Cortex of kidney (tissue), 1 donor: ENCODE measurements around the gene NFE2L3.
"Not testable (repeated sequence)": the region's sequence is repeated elsewhere in the genome, so short reads cannot be mapped to it uniquely, and the experiment has no call there.

Experiments
- DNase-seq: peaks from one replicate; lab custom pipeline; 2025; lab: John Stamatoyannopoulos, UW

Gene NFE2L3

DNA sequence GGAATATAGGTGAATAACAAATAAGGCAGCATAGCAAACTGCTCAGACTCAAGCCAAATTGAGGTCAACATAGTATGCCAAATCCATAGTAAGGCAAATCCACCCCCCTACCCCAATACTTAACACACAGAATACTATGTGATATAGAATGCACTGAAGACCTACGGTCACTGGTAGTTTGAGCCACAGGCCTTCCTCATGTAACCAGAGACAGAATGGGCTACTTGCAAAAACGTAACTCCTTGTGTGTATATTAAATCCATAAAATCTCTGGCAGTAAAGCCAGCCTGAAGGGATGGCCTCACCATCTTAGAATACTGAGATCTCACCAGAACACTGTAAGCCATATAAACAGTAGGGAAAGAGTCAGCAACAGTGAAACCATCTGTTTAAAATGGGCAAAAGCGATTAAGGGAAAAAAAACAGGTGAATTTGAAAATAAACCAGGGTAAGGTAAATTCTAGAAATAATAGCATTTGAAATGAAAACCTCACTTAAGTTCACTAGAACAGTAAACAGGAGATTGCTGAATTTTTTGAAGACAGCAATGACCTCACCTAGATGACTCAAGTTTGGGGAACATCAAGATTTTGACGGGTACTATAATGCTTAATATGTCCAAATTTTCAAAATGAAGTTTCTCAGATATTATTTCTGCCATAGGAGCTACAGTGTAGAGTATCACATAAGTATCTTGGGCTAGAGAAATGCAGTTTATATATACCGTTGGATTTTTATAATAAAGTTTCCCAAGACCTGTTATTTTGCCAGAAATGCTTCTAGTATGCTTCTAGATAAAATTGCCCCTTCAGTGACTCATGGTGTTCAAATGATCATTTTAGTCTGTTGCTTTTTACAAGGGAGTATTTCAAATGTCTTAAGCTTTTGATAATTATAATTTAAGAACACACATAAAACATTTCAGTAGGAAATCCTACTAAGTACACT is 34.6 kb downstream of the NFE2L3 start:
- no peak for DNase-seq

DNA sequence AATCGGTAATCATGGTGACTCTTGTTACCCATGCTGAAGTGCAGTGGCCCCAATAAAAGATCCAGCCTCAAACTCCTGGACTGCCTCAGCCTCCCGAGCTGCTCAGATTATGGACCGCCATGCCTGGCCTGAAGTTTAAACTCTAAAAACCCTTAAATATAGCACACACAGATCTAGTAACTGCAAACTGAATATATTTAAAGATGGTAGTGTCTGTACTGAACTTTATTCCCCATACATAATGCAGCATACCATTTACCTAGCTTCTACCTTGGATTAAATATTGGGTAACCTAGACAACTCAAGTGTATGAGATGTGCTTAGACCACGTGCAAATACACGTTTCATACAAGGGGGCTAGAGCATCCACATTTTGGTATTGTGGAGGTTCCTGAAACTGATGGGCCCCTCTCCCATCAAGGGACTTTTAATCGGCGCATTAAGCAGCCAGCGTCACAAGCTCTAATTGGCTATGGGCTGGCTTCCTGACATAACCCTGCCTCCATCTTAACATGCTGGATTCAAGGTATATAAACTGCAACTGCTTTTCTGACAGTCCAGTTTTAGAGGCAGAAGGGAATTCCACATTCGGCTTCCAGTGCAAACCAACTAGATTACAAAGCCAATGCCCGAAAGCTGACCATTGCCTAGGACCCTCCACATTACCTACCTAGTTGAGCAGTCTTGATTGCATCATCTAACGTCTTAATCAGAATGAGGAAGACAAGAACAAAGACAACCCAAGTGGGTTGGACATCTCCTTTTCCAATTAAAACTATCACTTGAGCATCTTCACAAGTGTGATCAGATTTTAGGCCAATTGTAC is 35.6 kb downstream of the NFE2L3 start:
- DNase-seq = no peak

DNA sequence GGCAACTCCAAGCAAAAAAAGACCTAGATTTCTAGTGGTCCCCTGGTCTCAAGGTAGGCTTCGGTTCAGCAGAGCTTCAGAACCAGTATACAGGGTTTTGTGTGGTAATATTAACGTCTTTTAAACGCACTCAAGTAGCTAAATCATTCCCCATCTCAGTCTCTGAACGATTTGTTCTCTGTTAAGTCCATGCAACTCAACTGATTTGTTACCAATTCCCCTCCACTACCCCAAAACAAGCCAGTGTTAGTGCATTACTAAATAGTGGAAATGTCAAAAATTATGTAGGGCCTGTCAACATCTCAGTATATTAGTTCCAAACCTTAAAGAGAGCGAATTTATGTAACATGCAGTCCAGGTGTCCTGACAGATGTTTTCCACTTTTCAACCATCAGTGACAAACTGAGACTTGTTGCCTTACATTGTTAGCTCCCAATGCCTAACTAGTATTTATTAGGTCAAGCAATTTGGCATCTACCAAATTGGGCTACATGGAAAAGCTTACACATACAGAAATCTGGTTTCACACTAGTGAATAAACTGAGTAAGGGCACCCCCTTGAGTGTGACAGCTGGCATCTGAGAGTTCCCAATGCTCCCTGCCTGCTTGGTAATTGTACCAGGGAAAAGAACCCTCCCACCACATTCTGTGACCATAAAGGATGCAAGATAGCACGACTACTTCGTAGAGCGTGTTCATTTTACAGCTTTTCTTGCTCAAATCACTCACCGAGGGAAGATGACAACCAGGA is 36.4 kb downstream of the NFE2L3 start:
- DNase-seq = no peak

DNA sequence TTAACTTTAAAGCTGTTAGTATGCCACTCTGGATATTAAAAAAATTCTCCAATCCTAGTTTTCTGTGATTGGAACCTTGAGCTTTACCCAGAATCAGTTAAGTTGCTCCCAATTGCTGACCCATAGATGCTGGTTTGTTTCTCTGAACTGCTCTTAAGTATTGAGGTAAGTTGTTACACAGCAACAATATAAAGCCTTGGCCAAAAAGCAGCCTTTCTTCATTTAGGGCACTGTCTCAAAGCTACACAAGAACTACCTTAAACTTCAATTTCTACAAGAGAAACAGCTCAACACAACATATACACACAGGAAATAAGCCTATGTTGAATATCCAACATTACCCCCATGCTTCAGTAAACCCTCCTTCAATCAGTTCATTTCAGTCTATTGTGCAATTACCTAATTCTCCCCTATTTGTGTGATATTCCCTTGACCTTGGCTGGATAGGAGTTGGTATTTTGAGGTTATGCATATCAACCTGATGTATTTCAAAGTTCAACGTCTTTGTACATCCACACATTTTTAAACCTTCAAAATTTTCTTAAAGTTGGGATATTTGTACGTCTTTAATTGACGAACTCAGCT is 37.1 kb downstream of the NFE2L3 start:
- DNase-seq = no peak

- no peak for DNase-seq
Observed at GRCh38 chr7:26189697-26190096, 37.7 kb downstream of the NFE2L3 start.

DNA sequence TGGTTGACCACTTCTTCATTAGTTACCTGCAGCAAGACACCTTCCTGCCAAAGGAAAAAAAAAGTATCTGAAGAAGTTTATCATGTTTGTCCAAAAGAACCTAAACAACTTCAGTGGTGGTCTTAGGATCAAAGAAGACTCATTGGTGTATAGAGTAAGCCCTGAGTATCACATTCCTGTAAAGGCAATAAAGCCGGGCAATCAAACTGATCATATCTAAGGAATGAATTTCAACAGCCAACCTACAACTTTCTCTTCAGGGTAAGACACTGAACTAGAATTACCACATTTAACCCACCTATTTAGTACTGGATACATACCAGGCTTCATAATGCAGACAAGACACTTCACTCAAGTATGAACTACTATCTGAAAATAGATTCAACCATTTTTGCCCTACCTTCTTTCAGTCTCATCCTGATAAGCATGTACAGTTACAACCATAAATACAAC is 38.4 kb downstream of the NFE2L3 start:
- DNase-seq = no peak

DNA sequence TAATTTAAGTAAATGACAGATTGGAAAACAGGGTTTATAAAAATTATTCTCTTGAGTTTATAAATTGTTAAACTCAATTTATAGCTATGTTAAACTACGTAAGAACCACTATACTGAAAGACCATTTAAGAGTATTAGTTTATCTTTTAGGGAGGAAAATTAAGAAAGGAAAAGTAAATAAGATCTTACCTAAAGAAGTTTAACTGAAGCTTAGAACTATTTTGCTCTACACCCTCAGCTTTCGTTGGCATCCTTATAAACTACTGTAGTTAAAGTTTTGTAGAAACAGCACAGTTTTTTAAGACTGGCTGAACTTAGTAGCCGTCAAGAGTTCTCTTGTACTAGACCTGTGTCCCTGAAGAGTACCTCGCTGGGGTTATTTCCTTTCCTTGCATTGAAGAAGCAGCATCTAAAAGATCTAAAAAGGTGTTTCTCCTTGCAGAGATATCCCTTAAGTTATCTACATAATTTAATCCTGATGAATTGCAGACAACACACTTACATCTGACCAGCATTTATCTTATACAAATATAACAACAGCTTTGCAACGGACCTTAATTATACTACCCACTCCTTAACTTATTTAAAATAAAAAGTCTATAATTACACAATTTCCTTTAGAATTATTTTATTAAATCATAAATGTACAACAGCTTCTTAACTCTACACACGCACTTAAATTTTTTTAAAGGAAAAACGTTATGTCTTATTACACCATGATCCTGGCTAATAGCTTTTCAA is 39.4 kb downstream of the NFE2L3 start:
- no peak for DNase-seq

- DNase-seq = no peak
Observed at GRCh38 chr7:26191974-26192479, 40.0 kb downstream of the NFE2L3 start.

DNA sequence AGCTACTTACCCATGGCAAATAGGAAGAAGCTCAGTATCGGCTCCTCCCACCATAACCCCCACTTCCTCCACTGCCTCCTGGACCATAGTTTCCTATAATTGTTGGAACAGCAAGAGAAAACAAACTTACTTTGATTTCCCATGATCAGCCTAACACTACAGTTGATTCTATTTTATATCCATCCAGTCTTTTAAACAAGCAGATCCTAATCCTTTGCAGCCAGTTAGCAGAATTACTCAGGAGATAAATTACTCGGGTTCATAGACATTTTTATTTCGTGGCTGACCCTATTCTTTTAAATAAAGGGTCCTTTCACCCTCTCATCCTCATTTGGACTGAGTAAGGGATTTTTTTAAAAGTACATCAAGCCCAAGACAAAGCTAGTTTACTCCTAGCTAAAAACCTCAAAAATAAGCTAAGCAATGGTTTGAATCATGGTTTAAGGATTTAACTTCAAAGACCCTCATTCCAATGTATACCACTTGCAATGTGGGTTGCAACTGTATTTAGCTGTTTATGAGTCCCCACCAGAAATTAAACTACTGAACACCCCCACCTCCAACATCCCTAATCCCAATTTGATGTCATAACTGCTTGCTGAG is 40.6 kb downstream of the NFE2L3 start:
- DNase-seq = no peak

DNA sequence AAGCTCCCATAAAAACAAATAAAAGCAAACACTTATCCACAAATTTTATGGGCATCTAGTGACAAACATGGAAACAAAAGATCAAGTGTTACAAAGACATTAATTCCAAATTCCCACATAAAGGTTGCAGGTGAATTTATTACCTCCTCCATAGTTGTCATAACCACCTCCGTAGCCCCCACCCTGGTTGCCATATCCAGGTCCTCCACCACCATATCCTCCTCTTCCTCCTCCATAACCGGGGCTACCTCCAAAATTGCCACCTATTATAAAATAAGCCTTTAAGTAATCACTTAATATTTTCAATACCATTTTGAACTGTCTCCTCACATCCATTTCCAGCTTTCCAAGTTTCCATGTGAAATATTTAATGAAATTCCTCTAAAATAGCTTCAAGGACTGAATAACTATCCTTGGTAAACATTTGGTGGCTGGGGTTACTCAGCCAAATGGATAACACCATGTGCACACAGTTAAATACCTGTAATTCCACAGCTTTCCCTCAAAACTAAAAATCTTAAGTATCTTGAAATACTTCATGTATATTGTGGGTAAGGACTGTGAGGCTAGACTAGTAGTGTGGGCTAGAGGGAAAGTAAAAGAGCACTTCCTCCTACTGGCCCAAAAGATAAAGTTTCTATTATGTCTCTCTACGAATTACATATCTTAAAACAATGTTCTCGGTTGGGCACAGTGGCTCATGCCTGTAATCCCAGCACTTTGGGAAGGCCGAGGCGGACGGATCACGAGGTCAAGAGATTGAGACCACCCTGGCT is 41.6 kb downstream of the NFE2L3 start:
- DNase-seq = no peak

- DNase-seq = not testable (repeated sequence)
Observed at GRCh38 chr7:26194764-26195163, 42.8 kb downstream of the NFE2L3 start.

DNA sequence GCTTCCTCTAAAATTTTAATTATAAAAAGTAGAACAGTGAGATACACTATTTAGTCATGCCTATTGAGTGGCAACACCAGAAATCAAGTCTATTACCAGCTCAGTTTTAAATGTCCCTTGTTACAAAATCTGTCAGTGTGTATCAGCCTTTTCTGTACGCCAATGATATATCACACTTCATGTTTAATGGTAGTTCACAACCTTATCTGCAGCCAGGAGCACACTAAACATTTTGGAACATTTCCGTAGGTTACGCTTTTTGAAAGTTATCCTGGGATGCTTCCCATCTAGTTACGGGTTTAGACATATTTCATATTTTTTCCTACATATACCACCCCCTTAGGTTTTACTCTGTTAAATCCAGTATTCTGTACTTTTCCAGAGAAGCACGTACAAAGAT is 43.2 kb downstream of the NFE2L3 start:
- no peak for DNase-seq

GRCh38 chr7:26195867-26196657 is 44.1 kb downstream of the NFE2L3 start:
- DNase-seq = no peak

GRCh38 chr7:26197153-26198115 is 45.4 kb downstream of the NFE2L3 start:
- DNase-seq = no peak

DNA sequence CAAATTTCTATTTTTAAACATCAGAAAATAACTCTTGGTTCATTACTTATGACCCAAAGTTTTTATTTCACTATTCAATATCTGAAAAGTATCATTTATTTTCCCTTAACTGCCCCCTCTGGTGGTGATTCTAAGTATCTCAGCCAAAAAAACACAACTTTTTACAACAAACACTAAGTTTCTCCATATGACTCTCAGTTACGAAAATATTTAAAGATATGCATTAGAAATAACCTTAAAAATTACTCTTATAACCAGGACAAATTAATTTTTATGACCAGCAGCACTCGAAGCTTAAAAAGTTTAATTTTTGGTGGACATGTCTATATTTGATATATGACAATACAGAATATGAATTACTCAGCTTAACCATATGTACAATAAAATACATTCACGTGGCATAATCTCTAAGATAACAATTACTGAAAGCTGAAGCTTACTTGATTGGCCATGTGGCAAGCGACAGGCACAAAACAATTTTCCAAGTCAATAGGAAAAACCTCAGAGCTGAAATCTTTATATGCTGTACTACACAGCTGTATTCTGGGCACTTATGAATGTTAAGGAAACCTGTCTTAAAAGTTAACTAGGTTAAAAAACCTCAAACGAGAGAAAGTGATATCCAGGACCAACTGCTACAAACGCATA is 46.3 kb downstream of the NFE2L3 start:
- no peak for DNase-seq

DNA sequence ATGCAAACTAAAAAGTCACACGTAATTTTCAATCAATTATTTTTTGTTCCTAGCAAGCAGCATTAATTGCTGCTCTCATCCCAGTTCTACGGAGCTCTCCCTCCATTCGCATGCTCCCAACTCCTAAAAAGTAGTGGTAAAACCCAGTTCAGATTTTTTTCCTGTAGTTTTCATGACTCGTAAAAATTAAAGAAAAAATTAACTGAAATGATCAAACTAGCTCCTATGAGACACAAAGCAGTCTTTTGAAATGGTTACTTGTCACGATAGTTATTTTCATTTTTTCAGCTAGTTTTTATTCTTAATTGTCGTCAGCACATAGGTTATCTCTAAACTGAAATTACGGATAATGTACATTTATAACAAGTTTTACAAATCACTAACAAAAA is 46.8 kb downstream of the NFE2L3 start:
- no peak for DNase-seq
